Neutrophil (primary cell): ENCODE data around the gene C1orf232.
A peak's percentile ranks its signal among the peaks of the same experiment; 100 is the strongest.

ENCODE experiments used
- H3K27ac ChIP-seq: fragments of 200-600 bp; sonication (generic); 2 replicates; pipeline ENCODE4 v1.5.1; 2016; ENCODE audit warnings: mild to moderate bottlenecking, moderate library complexity
- H3K27me3 ChIP-seq: fragments of 200-600 bp; sonication (generic); 2 replicates; pipeline ENCODE4 v1.6.0; 2016; ENCODE audit warnings: mild to moderate bottlenecking
- H3K36me3 ChIP-seq: fragments of 200-600 bp; sonication (generic); 2 replicates; pipeline ENCODE4 v1.5.1; 2017
- H3K4me1 ChIP-seq, 2 experiments: fragments of 200-600 bp in 1 of 2; sonication (generic) in 1 of 2; 1 replicate in 1 of 2; 2 replicates in 1 of 2; pipeline versions ENCODE4 v1.5.1 to v1.6.1; 2013 to 2016; ENCODE audit warnings: low read depth in 1 of 2, low read length in 1 of 2, mild to moderate bottlenecking in 1 of 2, moderate library complexity in 1 of 2; ENCODE audit not compliant: control insufficient read depth in 1 of 2, insufficient read depth in 1 of 2
- H3K4me3 ChIP-seq, 2 experiments: fragments of 200-600 bp in 1 of 2; sonication (generic) in 1 of 2; 1 replicate in 1 of 2; 2 replicates in 1 of 2; pipeline ENCODE4 v1.5.1; 2013 to 2016; ENCODE audit warnings: low read depth in 1 of 2, low read length in 1 of 2, mild to moderate bottlenecking in 1 of 2, moderate library complexity in 1 of 2
- H3K9me3 ChIP-seq: fragments of 200-600 bp; sonication (generic); 2 replicates; pipeline ENCODE4 v1.5.1; 2016
- TF ChIP-seq, protein P1 (sequence below): fragments of 200-600 bp; sonication (generic); IDR thresholded peaks from 2 replicates; pipeline ENCODE4 v1.5.1; 2016; ENCODE audit warnings: antibody characterized with exemption

The C1orf232 gene

GRCh38 chr1:26169669-26170471 lies 1.1 kb upstream of the C1orf232 start, which contains the start of gene ZNF593:
Gene ZNF593, plus strand, starts transcription at chr1:26169908. Its CDS starts 76 bp downstream, at chr1:26169984.
- TF ChIP-seq, protein P1, sequence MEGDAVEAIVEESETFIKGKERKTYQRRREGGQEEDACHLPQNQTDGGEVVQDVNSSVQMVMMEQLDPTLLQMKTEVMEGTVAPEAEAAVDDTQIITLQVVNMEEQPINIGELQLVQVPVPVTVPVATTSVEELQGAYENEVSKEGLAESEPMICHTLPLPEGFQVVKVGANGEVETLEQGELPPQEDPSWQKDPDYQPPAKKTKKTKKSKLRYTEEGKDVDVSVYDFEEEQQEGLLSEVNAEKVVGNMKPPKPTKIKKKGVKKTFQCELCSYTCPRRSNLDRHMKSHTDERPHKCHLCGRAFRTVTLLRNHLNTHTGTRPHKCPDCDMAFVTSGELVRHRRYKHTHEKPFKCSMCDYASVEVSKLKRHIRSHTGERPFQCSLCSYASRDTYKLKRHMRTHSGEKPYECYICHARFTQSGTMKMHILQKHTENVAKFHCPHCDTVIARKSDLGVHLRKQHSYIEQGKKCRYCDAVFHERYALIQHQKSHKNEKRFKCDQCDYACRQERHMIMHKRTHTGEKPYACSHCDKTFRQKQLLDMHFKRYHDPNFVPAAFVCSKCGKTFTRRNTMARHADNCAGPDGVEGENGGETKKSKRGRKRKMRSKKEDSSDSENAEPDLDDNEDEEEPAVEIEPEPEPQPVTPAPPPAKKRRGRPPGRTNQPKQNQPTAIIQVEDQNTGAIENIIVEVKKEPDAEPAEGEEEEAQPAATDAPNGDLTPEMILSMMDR, result peak; percentile 89
- peaks cover 21% of the 10 kb centered on the region for H3K27me3 ChIP-seq

DNA sequence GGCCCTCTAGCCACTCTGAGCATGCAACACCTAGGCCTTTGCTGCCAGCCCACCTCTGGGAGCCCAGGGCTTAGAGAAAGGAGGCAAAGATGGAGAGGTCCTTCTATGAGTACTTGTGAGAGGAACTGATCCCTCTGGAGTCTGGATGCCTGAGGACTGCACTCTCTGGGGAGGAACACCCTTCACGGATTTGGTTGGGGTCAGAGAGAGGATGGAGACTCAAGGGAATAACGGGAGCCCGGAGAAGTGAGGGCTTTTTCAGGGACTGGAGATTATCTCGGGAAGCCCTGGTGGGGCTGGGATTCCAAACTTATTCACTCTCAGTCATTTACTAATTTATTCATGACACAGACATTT lies 413 bp upstream of the C1orf232 start:
- H3K27ac ChIP-seq, result no peak overlapping the region
- TF ChIP-seq, protein P1, result no peak
- no peaks in the 10 kb centered on the region for H3K9me3 ChIP-seq
- H3K4me1 ChIP-seq, result peaks cover 11 to 15% of the 10 kb centered on the region in 2 experiments
- peak overlapping the region in 1 of 2 experiments; percentile 74 for H3K4me3 ChIP-seq
- H3K27me3 ChIP-seq, result peaks cover 28% of the 10 kb centered on the region
- H3K36me3 ChIP-seq, result no peaks in the 10 kb centered on the region

More at GRCh38 chr1:26169669-26170471, 1.1 kb upstream of the C1orf232 start, which contains the start of gene ZNF593:
- Histone ChIP-seq H3K4me1 (peaks cover 11% of the 10 kb centered on the region in 2 experiments), H3K27ac (no peak within 1 kb of the TSS), H3K9me3 (no peaks in the 10 kb centered on the region), H3K4me3 (peak within 1 kb of the TSS; percentile 67 to 74), H3K36me3 (no peaks in the 10 kb centered on the region)

- TF ChIP-seq, protein P1, result no peak
- Histone ChIP-seq H3K9me3 (no peaks in the 10 kb centered on the region), H3K4me1 (peaks cover 18 to 29% of the 10 kb centered on the region in 2 experiments), H3K36me3 (no peaks in the 10 kb centered on the region), H3K27ac (no peak overlapping the region), H3K27me3 (peaks cover 50% of the 10 kb centered on the region), H3K4me3 (no peak overlapping the region)
Measured at GRCh38 chr1:26166719-26167281, 2.0 kb downstream of the C1orf232 start.

GRCh38 chr1:26164861-26165842 lies 3.6 kb downstream of the C1orf232 start:
- no peaks in the 10 kb centered on the region for H3K36me3 ChIP-seq
- TF ChIP-seq, protein P1, result no peak
- no peak overlapping the region for H3K4me3 ChIP-seq
- peaks cover 67% of the 10 kb centered on the region for H3K27me3 ChIP-seq
- peaks cover 17 to 32% of the 10 kb centered on the region in 2 experiments for H3K4me1 ChIP-seq
- H3K27ac ChIP-seq, result no peak overlapping the region
- H3K9me3 ChIP-seq, result no peaks in the 10 kb centered on the region
